Activated CD8-positive, alpha-beta memory T cell treated with anti-CD3 and anti-CD28 coated beads, Interleukin-2, amount 10 ng/mL, durations not matched to agents 7 days and 5 days (primary cell): Measurements from ENCODE around the gene TRIM77. TPM values are rescaled to one million over a fixed set of nuclear protein-coding genes. Genes with fewer than 3 reads are reported as not detected.
"Not testable (repeated sequence)": the region's sequence is repeated elsewhere in the genome, so short reads cannot be mapped to it uniquely, and the experiment has no call there.

Experiments
- ATAC-seq: fragments of 150-1000 bp; cut with Tn5 transposase; one replicate; pipeline ENCODE4 v1.10.0; 2021; ENCODE audit warnings: moderate library complexity
- CTCF ChIA-PET: fragments of 350-600 bp; sonication (Branson Sonifier 250); formaldehyde crosslinking; loops from one replicate; lab custom pipeline; 2021; ENCODE audit warnings: antibody characterized with exemption; lab: Charles Lee
- DNase-seq: peaks from one replicate; pipeline ENCODE4 v3.0.0-alpha.2; 2020
- H3K27ac Mint-ChIP-seq: one replicate; pipeline ENCODE4 v1.8.0; 2021; ENCODE audit warnings: mild to moderate bottlenecking, mixed read lengths
- H3K27me3 Mint-ChIP-seq: one replicate; pipeline ENCODE4 v1.8.0; 2021; ENCODE audit warnings: mixed read lengths
- H3K36me3 Mint-ChIP-seq: one replicate; pipeline ENCODE4 v1.8.0; 2021; ENCODE audit warnings: mild to moderate bottlenecking, mixed read lengths
- H3K4me1 Mint-ChIP-seq: one replicate; pipeline ENCODE4 v1.8.0; 2021; ENCODE audit warnings: mixed read lengths
- H3K4me3 Mint-ChIP-seq: one replicate; pipeline ENCODE4 v1.8.0; 2021; ENCODE audit warnings: mild to moderate bottlenecking, moderate library complexity, mixed read lengths
- H3K9me3 Mint-ChIP-seq: one replicate; pipeline ENCODE4 v1.8.0; 2022; ENCODE audit warnings: low read depth, mixed read lengths
- total RNA-seq, 2 experiments: library from RNA; stranded (reverse); gene quantifications; one replicate each; pipeline ENCODE4 v1.2.3, GENCODE V29; 2021

TRIM77 gene
- total RNA-seq, 2 experiments from 2014 or later: not detected

DNA sequence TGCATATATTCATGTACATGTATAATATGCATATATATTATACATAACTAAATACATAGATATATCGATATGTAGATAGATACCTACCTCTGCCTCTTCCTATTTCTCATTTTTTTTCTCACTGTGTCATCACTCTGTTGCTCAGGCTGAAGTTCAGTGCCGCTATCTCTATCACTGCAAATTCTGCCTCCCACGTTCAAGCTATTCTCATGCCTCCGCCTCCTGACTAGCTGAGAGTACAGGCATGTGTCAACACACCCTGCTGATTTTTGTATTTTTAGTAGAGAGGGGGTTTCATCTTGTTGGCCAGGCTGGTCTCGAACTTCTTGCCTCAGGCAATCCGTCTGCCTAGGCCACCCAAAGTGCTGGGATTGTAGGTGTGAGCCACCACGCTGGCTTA, 31.3 kb downstream of the TRIM77 start:
- H3K9me3 Mint-ChIP-seq, H3K27me3 Mint-ChIP-seq, CTCF ChIA-PET, H3K36me3 Mint-ChIP-seq, DNase-seq, H3K4me1 Mint-ChIP-seq, ATAC-seq, H3K27ac Mint-ChIP-seq, H3K4me3 Mint-ChIP-seq: not testable (repeated sequence)

DNA sequence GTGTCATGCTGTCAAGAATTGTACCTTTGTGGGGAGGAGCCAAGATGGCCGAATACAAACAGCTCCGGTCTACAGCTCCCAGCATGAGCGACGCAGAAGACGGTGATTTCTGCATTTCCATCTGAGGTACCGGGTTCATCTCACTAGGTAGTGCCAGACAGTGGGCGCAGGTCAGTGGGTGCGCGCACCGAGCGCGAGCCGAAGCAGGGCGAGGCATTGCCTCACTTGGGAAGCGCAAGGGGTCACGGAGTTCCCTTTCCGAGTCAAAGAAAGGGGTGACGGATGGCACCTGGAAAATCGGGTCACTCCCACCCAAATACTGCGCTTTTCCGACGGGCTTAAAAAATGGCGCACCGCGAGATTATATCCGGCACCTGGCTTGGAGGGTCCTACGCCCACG, 34.1 kb downstream of the TRIM77 start:
- H3K4me3 Mint-ChIP-seq, CTCF ChIA-PET, H3K27ac Mint-ChIP-seq, H3K27me3 Mint-ChIP-seq, DNase-seq, H3K4me1 Mint-ChIP-seq, ATAC-seq, H3K9me3 Mint-ChIP-seq, H3K36me3 Mint-ChIP-seq: not testable (repeated sequence)

DNA sequence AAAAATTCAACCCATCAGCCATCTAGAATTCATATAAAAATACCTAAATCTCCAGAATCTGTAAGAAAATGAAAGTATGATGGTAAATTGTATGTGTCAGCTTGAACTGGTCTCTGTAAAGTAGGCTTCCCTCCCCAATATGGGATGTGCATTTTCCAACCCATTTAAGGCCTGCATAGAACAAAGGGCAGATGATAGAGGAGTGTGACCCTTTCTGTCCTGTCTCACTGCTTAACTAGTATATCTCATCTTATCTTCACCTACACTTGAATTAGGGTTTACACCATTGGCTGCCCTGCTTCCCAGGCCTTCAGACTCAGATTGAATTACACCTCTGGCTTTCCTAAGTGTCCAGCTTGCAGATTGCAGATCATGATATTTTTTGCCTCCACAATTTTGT, 40.7 kb downstream of the TRIM77 start:
- H3K27ac Mint-ChIP-seq, CTCF ChIA-PET, H3K27me3 Mint-ChIP-seq, ATAC-seq, H3K4me3 Mint-ChIP-seq, H3K4me1 Mint-ChIP-seq, H3K36me3 Mint-ChIP-seq, H3K9me3 Mint-ChIP-seq, DNase-seq: not testable (repeated sequence)

Other genes with a start within 250 kb of the TRIM77 start
- gene NOX4, start 218.9 kb upstream of the TRIM77 start, total RNA-seq: not detected
- gene TRIM49, start 98.3 kb downstream of the TRIM77 start, total RNA-seq: not detected
- gene TRIM64B, start 168.2 kb downstream of the TRIM77 start, total RNA-seq: not detected
- not detected for gene TRIM49D1, start 211.9 kb downstream of the TRIM77 start, total RNA-seq
- gene TRIM49D2, start 213.8 kb downstream of the TRIM77 start, total RNA-seq: not detected